Lower leg skin (tissue), 4 donors: ENCODE results near the gene MOBP. TPM values are rescaled to one million over a fixed set of nuclear protein-coding genes. Genes with fewer than 3 reads are reported as not detected.

Experiments
- DNase-seq, 2 donors: peaks; one replicate each; pipeline ENCODE4 v3.0.0-alpha.2; 2019; ENCODE audit warnings: low spot score in 2 of 2
- H3K4me3 ChIP-seq: fragments of 200-600 bp; sonication (generic); 2 replicates; pipeline ENCODE4 v1.5.1; 2017; ENCODE audit warnings: mild to moderate bottlenecking, low read depth; ENCODE audit not compliant: poor library complexity, severe bottlenecking
- CTCF ChIP-seq, 3 donors: fragments of 450-650 bp; IDR thresholded peaks; one replicate each; pipeline ENCODE4 v1.5.1; 2016; ENCODE audit warnings: antibody characterized with exemption in 3 of 3, mild to moderate bottlenecking in 3 of 3, moderate library complexity in 2 of 3
- POLR2A ChIP-seq, 2 donors: fragments of 450-650 bp; IDR thresholded peaks; one replicate each; pipeline ENCODE4 v1.6.1; 2016 to 2017; ENCODE audit warnings: antibody characterized with exemption in 2 of 2, mild to moderate bottlenecking in 1 of 2, moderate library complexity in 1 of 2
- WGBS, 2 donors: methylation state at CpG; one replicate each; pipeline ENCODE4 v1.1.5; 2018; 5-methylcytosine and 5-hydroxymethylcytosine counted together
- intact Hi-C: fragments of 100-400 bp; cut with DNase I; formaldehyde crosslinking; loops from one replicate; pipeline ENCODE4 v1.15.0; 2023; ENCODE audit warnings: low total_unique reads
- total RNA-seq, 4 donors: library from RNA; depleted of rRNA; stranded (reverse); fragments of >200 nt; gene quantifications; one replicate each; pipeline ENCODE4 v1.1.0, GENCODE V29; 2016

Gene MOBP
- total RNA-seq, 4 donors from 2014 or later: 0.11 to 0.16 (median 0.13) TPM; not detected in 1

GRCh38 chr3:39435006-39435748, 32.3 kb upstream of the MOBP start:
- no peak overlapping the region for H3K4me3 ChIP-seq
- no peak for TF ChIP-seq POLR2A (IDR thresholded peaks at IDR 0.05)
- no peak for TF ChIP-seq CTCF (IDR thresholded peaks at IDR 0.05)
- no peak for DNase-seq
- intact Hi-C loops: no loop called here
- WGBS, 2 donors: 56 to 63% methylated on average over 1 of the region's 1 CpG

GRCh38 chr3:39438880-39439279, 28.6 kb upstream of the MOBP start:
- intact Hi-C loops: no loop called here
- no peak overlapping the region for H3K4me3 ChIP-seq
- WGBS, 2 donors: 82 to 85% methylated on average over 4 of the region's 4 CpGs
- DNase-seq: no peak
- no peak for TF ChIP-seq CTCF (IDR thresholded peaks at IDR 0.05)
- TF ChIP-seq POLR2A (IDR thresholded peaks at IDR 0.05): no peak

- no peak for TF ChIP-seq CTCF (IDR thresholded peaks at IDR 0.05)
- TF ChIP-seq POLR2A (IDR thresholded peaks at IDR 0.05): no peak
- H3K4me3 ChIP-seq: no peak overlapping the region
- DNase-seq: no peak
- WGBS, 2 donors: 85 to 91% methylated on average over 8 of the region's 8 CpGs
- intact Hi-C loops: loop anchor here (10.0 kb wide), 1 partner anchor 54 kb away; no protein-coding TSS in a partner anchor
Observed at GRCh38 chr3:39440316-39440715, 27.2 kb upstream of the MOBP start.

- no peak for DNase-seq
- no peak for TF ChIP-seq CTCF (IDR thresholded peaks at IDR 0.05)
- TF ChIP-seq POLR2A (IDR thresholded peaks at IDR 0.05): no peak
- WGBS, 2 donors: 84 to 92% methylated on average over 4 of the region's 4 CpGs
- intact Hi-C loops: loop anchor here (10.0 kb wide), 1 partner anchor 51 kb away; no protein-coding TSS in a partner anchor
- no peak overlapping the region for H3K4me3 ChIP-seq
Observed at GRCh38 chr3:39443530-39443929, 23.9 kb upstream of the MOBP start.

GRCh38 chr3:39445927-39446326, 21.6 kb upstream of the MOBP start:
- no peak overlapping the region for H3K4me3 ChIP-seq
- no peak for TF ChIP-seq CTCF (IDR thresholded peaks at IDR 0.05)
- TF ChIP-seq POLR2A (IDR thresholded peaks at IDR 0.05): no peak
- intact Hi-C loops: loop anchor here (10.0 kb wide), 1 partner anchor 49 kb away; no protein-coding TSS in a partner anchor
- 76% methylated on average over 2 of the region's 2 CpGs for WGBS, 2 donors
- DNase-seq: no peak
